Body of pancreas (tissue), 4 donors: ENCODE data around the gene HEPHL1. TPM values are rescaled to one million over a fixed set of nuclear protein-coding genes. Genes with fewer than 3 reads are reported as not detected.

Experiments used
- ATAC-seq: fragments of 150-250 bp; one replicate; pipeline ENCODE4 v1.9.1; 2016
- DNase-seq, 4 donors: peaks; one replicate each; pipeline ENCODE4 v3.0.0-alpha.2; 2019
- H3K27ac ChIP-seq, 4 donors: fragments of 200-600 bp; sonication (generic); 1 replicate in 3 of 4; 2 replicates in 1 of 4; pipeline versions ENCODE4 v1.5.1 to v1.6.1; 2016 to 2019; ENCODE audit warnings: mild to moderate bottlenecking in 1 of 4, mixed read lengths in 1 of 4, moderate library complexity in 1 of 4
- H3K27me3 ChIP-seq, 2 donors: fragments of 200-600 bp; sonication (generic); one replicate each; pipeline ENCODE4 v1.6.0; 2016; ENCODE audit warnings: mild to moderate bottlenecking in 1 of 2
- H3K36me3 ChIP-seq, 2 donors: fragments of 200-600 bp; sonication (generic); replicated peaks in 1 of 2; 2 replicates each; pipeline ENCODE4 v1.5.1; 2016; ENCODE audit warnings: low read depth in 2 of 2; ENCODE audit not compliant: insufficient read depth in 1 of 2
- H3K4me1 ChIP-seq: fragments of 200-600 bp; sonication (generic); one replicate; pipeline ENCODE4 v1.6.0; 2016
- H3K4me3 ChIP-seq, 2 donors: fragments of 200-600 bp; sonication (generic); 1 replicate in 1 of 2; 2 replicates in 1 of 2; pipeline ENCODE4 v1.5.1; 2016 to 2019
- H3K9me3 ChIP-seq, 3 donors: fragments of 200-600 bp; sonication (generic); 1 replicate in 2 of 3; 2 replicates in 1 of 3; pipeline ENCODE4 v1.5.1; 2016
- POLR2A ChIP-seq, 3 donors: fragments of 450-650 bp; IDR thresholded peaks; one replicate each; pipeline ENCODE4 v1.6.1; 2016; ENCODE audit warnings: antibody characterized with exemption in 3 of 3, mild to moderate bottlenecking in 2 of 3
- WGBS, 2 donors: methylation state at CpG; one replicate each; pipeline ENCODE4 v1.1.5; 2017; 5-methylcytosine and 5-hydroxymethylcytosine counted together
- intact Hi-C: fragments of 100-400 bp; cut with DNase I; formaldehyde crosslinking; loops from one replicate; pipeline ENCODE4 v1.15.1; 2023
- total RNA-seq, 2 donors: library from RNA; depleted of rRNA; stranded (reverse); fragments of >200 nt; gene quantifications; one replicate each; pipeline ENCODE4 v1.1.0, GENCODE V29; 2016
- TF ChIP-seq, protein P1 (sequence below), 7 experiments: fragments of 450-650 bp in 4 of 7; fragments of 200-600 bp in 3 of 7; sonication (generic) in 3 of 7; IDR thresholded peaks; one replicate each; pipeline ENCODE4 v1.5.1; 2016 to 2019; ENCODE audit warnings: antibody characterized with exemption in 7 of 7

Gene HEPHL1
- total RNA-seq, 2 donors from 2014 or later = not detected

DNA sequence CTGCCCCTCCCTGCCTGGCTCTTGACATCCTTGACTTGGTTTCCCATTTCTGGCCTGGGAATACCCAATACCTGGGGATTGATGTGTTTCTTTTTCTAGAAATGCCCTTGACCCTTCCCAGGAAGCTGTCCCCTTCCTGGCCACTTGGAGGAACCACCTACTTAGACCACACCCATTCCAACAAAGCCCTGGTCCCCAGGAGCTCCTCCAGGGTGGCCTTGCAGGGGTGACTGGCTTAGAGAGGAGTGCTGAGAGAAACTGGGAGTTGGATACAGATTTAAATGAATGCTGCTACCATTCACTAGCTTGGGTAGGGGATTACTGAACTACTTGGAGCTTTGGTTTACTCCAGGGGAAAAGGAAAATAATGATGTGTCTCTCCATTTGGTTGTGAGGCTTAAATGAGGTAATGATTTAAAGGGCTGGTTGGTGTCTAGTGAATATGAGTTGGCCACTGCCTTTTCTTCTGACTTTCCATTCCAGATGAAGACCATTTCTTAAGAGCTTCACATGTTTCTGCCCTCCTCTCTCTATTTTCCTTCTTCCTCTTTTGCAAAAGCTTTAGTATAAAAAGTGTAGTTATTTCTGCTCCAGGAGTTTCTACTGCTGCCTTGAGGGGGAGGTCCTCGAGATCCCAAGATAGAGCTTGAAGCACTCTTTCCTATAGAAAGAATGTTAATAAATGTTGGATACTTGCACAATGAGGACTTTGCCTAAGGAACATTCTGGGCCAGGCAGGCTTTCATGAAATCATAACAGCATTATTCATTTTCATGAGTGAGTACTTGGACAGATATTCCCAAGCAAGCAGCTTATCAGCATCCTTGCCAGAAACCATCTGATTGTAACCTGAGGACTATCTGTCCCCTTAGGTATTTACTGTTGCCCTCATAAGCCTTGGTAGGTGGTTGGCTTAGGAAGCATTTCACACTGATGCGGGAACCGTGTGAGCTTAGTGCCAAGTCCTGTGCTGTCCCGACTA, 129.8 kb downstream of the HEPHL1 start:
- peaks cover 51% of the 10 kb centered on the region for H3K4me1 ChIP-seq
- WGBS, 2 donors = 87 to 88% methylated on average over 4 of the region's 4 CpGs

DNA sequence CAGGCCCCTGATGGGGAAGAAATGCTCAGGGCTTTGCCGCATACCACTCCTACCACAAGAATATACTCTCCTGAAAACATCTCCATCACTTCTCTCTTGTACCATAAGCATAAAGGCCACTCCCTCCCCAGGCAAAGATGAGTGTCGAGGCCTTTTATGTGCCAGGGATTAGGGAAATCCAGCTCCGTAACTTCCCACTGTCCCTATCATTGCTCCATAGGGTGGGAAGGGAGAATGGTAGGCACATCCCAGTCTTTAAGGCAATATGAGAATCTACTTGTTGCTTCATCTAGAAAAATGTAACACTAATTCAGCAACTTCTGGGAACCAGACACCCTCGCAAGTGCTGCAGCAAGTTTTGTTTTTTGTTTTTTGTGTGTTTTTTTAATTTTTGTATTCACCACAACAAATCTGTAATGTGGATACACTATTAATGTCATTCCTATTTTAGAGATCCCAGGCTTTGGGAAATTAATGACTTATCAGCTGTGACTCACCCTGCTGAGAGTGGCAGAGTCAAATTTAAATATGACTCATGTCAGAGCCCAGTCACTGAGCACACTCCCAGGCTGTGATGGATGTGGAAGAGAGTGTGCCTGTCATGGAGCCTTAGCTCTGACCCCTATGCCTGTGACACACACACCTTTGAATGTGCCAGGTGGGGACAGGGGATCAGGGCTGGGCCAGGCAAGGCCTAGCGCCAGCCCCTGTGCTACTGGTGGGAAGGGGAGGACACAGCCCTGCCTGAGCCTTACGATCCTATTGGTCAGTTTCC, 130.9 kb downstream of the HEPHL1 start:
- intact Hi-C loops = no loop called here
- DNase-seq (peak in 2 of 4 donors; percentile 47 to 49), ATAC-seq (peak; percentile 84)
- H3K27me3 ChIP-seq = no peaks in the 10 kb centered on the region
- TF ChIP-seq, protein P1, sequence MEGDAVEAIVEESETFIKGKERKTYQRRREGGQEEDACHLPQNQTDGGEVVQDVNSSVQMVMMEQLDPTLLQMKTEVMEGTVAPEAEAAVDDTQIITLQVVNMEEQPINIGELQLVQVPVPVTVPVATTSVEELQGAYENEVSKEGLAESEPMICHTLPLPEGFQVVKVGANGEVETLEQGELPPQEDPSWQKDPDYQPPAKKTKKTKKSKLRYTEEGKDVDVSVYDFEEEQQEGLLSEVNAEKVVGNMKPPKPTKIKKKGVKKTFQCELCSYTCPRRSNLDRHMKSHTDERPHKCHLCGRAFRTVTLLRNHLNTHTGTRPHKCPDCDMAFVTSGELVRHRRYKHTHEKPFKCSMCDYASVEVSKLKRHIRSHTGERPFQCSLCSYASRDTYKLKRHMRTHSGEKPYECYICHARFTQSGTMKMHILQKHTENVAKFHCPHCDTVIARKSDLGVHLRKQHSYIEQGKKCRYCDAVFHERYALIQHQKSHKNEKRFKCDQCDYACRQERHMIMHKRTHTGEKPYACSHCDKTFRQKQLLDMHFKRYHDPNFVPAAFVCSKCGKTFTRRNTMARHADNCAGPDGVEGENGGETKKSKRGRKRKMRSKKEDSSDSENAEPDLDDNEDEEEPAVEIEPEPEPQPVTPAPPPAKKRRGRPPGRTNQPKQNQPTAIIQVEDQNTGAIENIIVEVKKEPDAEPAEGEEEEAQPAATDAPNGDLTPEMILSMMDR (IDR thresholded peaks at IDR 0.05) = no peak
- no peak for TF ChIP-seq POLR2A (IDR thresholded peaks at IDR 0.05)
- no peak overlapping the region for H3K27ac ChIP-seq
- H3K4me1 ChIP-seq = peaks cover 51% of the 10 kb centered on the region
- no peaks in the 10 kb centered on the region for H3K9me3 ChIP-seq
- 94 to 98% methylated on average over 6 of the region's 6 CpGs for WGBS, 2 donors
- no peak overlapping the region for H3K4me3 ChIP-seq
- H3K36me3 ChIP-seq = no peaks in the 10 kb centered on the region

More for the DNA sequence above, 129.8 kb downstream of the HEPHL1 start:
- Histone ChIP-seq H3K27me3 (no peaks in the 10 kb centered on the region), H3K4me3 (no peak overlapping the region), H3K9me3 (no peaks in the 10 kb centered on the region), H3K27ac (no peak overlapping the region), H3K36me3 (no peaks in the 10 kb centered on the region)
- TF ChIP-seq, protein P1 (IDR thresholded peaks at IDR 0.05) = no peak
- no peak for TF ChIP-seq POLR2A (IDR thresholded peaks at IDR 0.05)
- DNase-seq (no peak), ATAC-seq (no peak)
- intact Hi-C loops = no loop called here

DNA sequence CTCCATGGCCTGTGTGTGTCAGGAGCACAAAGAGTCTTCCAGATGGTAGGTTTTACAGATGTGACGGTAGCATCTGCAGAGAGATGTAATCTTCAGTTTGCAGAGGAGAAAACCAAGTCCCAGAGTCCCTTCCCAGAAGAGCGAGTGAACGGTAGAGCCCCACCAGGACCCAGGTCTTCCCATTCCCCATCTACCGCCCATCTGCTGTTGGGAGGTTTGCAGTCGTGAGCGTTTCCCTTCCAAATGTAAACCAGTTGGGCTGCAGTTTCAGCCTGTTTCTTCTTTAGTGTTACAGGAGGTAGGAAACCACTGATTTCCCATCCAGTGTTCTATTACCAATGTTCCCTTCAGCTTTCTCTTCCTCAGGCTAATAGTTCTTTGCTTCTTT, 131.5 kb downstream of the HEPHL1 start:
- ATAC-seq = no peak
- no peak for DNase-seq
- Histone ChIP-seq H3K4me3 (no peak overlapping the region), H3K36me3 (no peaks in the 10 kb centered on the region), H3K9me3 (no peaks in the 10 kb centered on the region), H3K4me1 (peaks cover 51% of the 10 kb centered on the region), H3K27me3 (no peaks in the 10 kb centered on the region), H3K27ac (peak overlapping the region in 1 of 4 donors; percentile 33)
- 94 to 95% methylated on average over 6 of the region's 6 CpGs for WGBS, 2 donors
- intact Hi-C loops = no loop called here
- no peak for TF ChIP-seq POLR2A (IDR thresholded peaks at IDR 0.05)
- TF ChIP-seq, protein P1 (IDR thresholded peaks at IDR 0.05) = no peak

DNA sequence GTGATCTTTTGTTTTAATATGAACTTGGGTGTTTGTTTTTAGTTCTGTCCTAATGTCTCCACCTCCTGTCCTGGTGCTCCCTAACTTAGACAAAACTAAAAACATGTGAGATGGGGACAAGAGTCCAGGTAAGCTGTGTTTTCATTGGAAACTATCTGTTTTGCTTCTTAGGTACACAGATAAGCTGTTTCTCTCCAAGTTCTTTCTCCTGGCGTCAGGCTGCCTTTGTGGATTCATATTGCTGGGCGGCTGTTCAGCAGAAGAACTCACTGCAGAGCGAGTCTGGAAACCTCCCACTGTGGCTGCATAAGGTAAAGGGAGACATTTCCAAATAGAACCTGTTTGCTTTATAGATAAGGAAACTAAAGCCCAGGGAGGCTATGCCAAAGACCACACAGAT, 132.2 kb downstream of the HEPHL1 start:
- no peaks in the 10 kb centered on the region for H3K9me3 ChIP-seq
- H3K4me3 ChIP-seq = no peak overlapping the region
- peak overlapping the region in 1 of 4 donors; percentile 33 for H3K27ac ChIP-seq
- ATAC-seq (peak; percentile 51), DNase-seq (peak in 3 of 4 donors; percentile 32 to 36 (median 33))
- H3K36me3 ChIP-seq = no peaks in the 10 kb centered on the region
- 30 to 34% methylated on average over 3 of the region's 3 CpGs for WGBS, 2 donors
- intact Hi-C loops = no loop called here
- no peaks in the 10 kb centered on the region for H3K27me3 ChIP-seq
- H3K4me1 ChIP-seq = peaks cover 51% of the 10 kb centered on the region
- TF ChIP-seq, protein P1 (IDR thresholded peaks at IDR 0.05) = no peak
- no peak for TF ChIP-seq POLR2A (IDR thresholded peaks at IDR 0.05)
